ENCODE measurements around the gene CD2.

The CD2 gene

GRCh38 chr1:116814926-116815723 is 60.9 kb downstream of the CD2 start:
- in situ Hi-C loops (cut with MboI; ENCODE audit: low sequenced_read_pairs): no loop called here

GRCh38 chr1:116817582-116818064 is 63.4 kb downstream of the CD2 start:
- in situ Hi-C loops (cut with MboI; ENCODE audit: low sequenced_read_pairs): no loop called here
